AG09319 (cell line): ENCODE results near the gene SOS1.

Source experiments
- DNase-seq: peaks from one replicate; pipeline ENCODE4 v3.0.0-alpha.2; 2010; ENCODE audit warnings: low read depth; ENCODE audit errors: extremely low read depth
- CTCF ChIP-seq: IDR thresholded peaks from 2 replicates; pipeline ENCODE4 v1.5.1; 2011; ENCODE audit warnings: low read depth, mild to moderate bottlenecking, inconsistent platforms, low read length, moderate library complexity

Gene SOS1

GRCh38 chr2:39123436-39123999 is 2.7 kb upstream of the SOS1 start:
- no peak for DNase-seq
- no peak for TF ChIP-seq CTCF

DNA sequence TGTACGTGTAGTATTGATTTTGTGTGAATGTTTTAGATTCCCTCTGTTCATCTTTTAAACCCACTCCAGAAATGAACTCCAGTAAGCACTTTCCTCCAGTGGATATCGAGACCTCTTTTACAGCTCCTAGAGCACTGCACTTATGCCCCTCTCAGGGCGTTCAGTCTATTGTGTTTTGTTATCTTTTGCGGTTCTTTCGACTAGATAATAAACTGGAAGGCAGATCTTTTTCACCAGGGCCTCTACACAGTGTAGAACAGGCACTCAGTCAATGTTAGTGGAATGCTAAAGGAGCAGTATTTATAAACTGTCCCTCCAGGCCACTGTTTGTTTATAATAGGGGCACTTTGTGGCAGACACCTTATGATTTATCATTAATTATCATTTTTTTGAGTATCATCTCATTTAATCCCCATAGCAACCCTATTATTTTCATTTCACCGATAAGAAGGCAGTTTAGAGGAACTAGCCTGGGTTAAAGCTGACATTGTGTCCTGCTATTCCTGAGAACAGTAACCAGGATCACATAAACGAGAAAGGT is 742 bp upstream of the SOS1 start:
- no peak for TF ChIP-seq CTCF
- no peak for DNase-seq

DNA sequence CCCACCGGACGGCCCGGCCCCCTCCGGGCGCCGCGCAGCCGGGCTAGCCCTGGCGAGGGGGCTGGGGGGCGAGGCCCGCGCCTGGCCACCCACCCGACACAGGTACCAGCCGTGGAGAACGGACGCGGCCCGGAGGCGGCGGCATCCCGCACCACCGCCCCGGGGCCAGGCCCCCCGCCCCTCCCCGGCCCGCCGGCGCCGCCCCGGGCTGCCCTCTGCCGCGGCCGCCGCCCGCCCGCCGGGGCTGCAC is 405 bp downstream of the SOS1 start:
- no peak for TF ChIP-seq CTCF
- DNase-seq: no peak

DNA sequence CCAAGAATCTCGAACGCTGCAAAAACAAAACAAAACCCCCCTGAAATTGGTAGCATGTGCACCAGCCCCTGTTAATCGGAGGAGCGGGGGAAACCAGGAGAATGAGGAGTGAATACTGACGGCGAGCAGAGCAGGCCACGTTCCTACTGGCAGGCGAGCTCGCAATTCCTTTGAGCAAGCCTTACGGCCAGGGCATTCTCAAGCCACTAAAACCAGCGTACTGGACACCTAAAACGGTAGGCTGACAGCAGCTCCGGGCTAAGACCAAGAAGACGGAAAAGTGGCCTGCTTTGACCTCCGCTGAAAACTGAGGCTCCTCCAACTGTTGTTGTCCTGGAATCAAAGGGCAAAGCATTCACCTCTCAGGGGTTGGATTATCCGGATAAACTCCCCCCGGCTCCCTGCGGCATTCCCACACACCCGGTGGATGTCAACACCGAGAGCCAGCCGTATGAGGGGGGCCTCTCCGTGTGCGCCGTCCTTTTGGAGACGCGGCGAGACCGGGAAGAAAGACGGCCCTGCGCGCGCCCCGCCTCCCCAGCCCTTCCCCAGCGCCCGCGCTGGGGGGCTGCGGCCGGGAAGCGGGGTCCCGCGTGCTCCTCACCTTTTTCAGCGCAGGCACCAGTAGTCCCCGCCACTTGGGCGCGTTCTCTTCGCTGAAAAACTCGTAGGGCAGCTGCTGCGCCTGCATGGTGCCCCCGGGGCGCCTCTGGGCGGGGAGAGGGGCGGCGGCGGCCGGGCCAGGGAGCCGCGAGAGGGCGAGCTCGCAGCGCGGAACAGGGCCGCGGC is 925 bp downstream of the SOS1 start:
- no peak for DNase-seq

GRCh38 chr2:39118786-39119499 is 1.9 kb downstream of the SOS1 start:
- TF ChIP-seq CTCF: no peak
- DNase-seq: no peak

More for the DNA sequence above, 925 bp downstream of the SOS1 start:
- peak; percentile 14 for TF ChIP-seq CTCF

DNA sequence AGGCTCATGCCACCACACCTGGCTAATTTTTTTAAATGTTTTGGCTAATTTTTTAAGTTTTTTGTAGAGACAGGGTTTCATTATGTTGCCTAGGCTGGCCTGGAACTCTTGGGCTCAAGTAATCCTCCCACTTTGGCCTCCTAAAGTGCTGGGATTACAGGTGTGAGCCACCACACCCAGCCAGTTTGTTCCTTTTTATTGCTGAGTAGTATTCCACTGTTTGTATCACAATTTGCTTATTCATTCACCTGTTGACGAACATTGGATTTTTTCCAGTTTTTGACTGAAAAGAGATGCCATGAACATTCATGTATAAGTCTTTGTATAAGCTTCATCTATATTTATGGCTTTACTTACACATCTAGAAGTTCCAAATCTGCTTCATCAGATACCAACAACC is 5.3 kb downstream of the SOS1 start:
- DNase-seq: no peak
- no peak for TF ChIP-seq CTCF

GRCh38 chr2:39114771-39115170 is 6.1 kb downstream of the SOS1 start:
- DNase-seq: no peak
- no peak for TF ChIP-seq CTCF
